Sigmoid colon (tissue), 7 donors: ENCODE measurements around the gene FGF8. TPM values are rescaled to one million over a fixed set of nuclear protein-coding genes. Genes with fewer than 3 reads are reported as not detected.

Source experiments
- DNase-seq: peaks from one replicate; pipeline ENCODE4 v3.0.0-alpha.2; 2019
- H3K27ac ChIP-seq, 4 donors: fragments of 200-600 bp; sonication (generic); one replicate each; pipeline ENCODE4 v1.5.1; 2016 to 2019; ENCODE audit warnings: mild to moderate bottlenecking in 1 of 4
- H3K27me3 ChIP-seq, 3 donors: fragments of 200-600 bp; sonication (generic); one replicate each; pipeline ENCODE4 v1.5.1; 2019; ENCODE audit warnings: mild to moderate bottlenecking in 1 of 3
- H3K36me3 ChIP-seq, 4 donors: fragments of 200-600 bp; sonication (generic); one replicate each; pipeline ENCODE4 v1.5.1; 2016 to 2019
- H3K4me1 ChIP-seq, 4 donors: fragments of 200-600 bp; sonication (generic); one replicate each; pipeline ENCODE4 v1.5.1; 2017 to 2019
- H3K4me3 ChIP-seq, 4 donors: fragments of 200-600 bp; sonication (generic); one replicate each; pipeline ENCODE4 v1.5.1; 2017 to 2019; ENCODE audit warnings: mild to moderate bottlenecking in 2 of 4, moderate library complexity in 1 of 4
- H3K9me3 ChIP-seq, 4 donors: fragments of 200-600 bp in 3 of 4; sonication (generic) in 3 of 4; one replicate each; pipeline versions ENCODE4 v1.5.1 to v1.6.1; 2013 to 2019
- EP300 ChIP-seq, 4 donors: sonication (generic); formaldehyde crosslinking; IDR thresholded peaks; one replicate each; pipeline ENCODE4 v1.6.1; 2017; ENCODE audit warnings: antibody characterized with exemption in 4 of 4
- POLR2A ChIP-seq, 2 donors: fragments of 450-650 bp; IDR thresholded peaks; one replicate each; pipeline ENCODE4 v1.6.1; 2016; ENCODE audit warnings: antibody characterized with exemption in 2 of 2, mild to moderate bottlenecking in 2 of 2, moderate library complexity in 2 of 2
- POLR2AphosphoS5 ChIP-seq, 4 donors: sonication (generic); formaldehyde crosslinking; IDR thresholded peaks; one replicate each; pipeline ENCODE4 v1.6.1; 2017; ENCODE audit warnings: antibody characterized with exemption in 4 of 4
- WGBS, 2 donors: extraction: QIAGEN DNeasy Blood & Tissue Kit; methylation state at CpG; one replicate each; pipeline ENCODE4 v1.1.7; 2013; 5-methylcytosine and 5-hydroxymethylcytosine counted together
- intact Hi-C: fragments of 100-400 bp; cut with DNase I; formaldehyde crosslinking; loops from one replicate; pipeline ENCODE4 v1.15.1; 2023
- polyA plus RNA-seq, 3 donors: library from polyadenylated mRNA; stranded (reverse); fragments of 200-250 nt; gene quantifications; one replicate each; pipeline ENCODE4 v1.2.3, GENCODE V29; 2013
- total RNA-seq, 4 donors: library from RNA; depleted of rRNA; stranded (reverse); fragments of >200 nt; gene quantifications; one replicate each; pipeline ENCODE4 v1.1.0, GENCODE V29; 2016
- TF ChIP-seq, protein P1 (sequence below), 4 experiments: fragments of 450-650 bp in 3 of 4; fragments of 200-600 bp in 1 of 4; IDR thresholded peaks; one replicate each; pipeline ENCODE4 v1.5.1; 2016 to 2019; ENCODE audit warnings: antibody characterized with exemption in 4 of 4, mild to moderate bottlenecking in 3 of 4, moderate library complexity in 2 of 4
- donor health status: healthy with polysubstance abuse.
- donor health status: Bipolar disorder and iron deficiency.
- donor health status: healthy.

FGF8 gene
- total and polyA plus RNA-seq, 7 donors: 0.10 TPM; not detected in 6

DNA sequence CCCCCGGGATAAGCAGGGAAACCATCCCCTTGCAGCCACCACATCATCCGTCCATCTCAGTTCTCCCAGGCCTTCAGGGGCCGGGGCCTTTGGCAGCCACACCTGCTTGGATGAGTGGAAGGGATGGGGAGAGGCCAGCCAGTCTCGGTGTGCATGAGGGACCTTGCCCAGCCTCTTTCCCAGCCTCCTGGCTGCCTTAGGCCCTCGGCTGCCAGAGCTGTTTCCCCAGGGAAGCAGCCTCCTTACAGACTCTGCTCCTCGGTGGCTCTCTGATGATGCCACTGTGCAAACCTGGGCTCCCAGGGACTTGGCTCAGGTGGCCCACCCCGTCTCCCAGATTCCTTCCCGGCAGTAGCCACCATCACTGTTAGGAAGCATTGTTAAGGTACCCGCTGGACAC lies 14.7 kb downstream of the FGF8 start:
- 82 to 87% methylated on average over 9 of the region's 9 CpGs for WGBS, 2 donors
- Histone ChIP-seq H3K27ac (no peak overlapping the region), H3K4me1 (no peaks in the 10 kb centered on the region), H3K36me3 (no peaks in the 10 kb centered on the region), H3K9me3 (no peaks in the 10 kb centered on the region), H3K4me3 (no peak overlapping the region), H3K27me3 (peaks cover 0 to 8% (median 0%) of the 10 kb centered on the region in 3 donors)
- no peak for DNase-seq
- TF ChIP-seq, protein P1, sequence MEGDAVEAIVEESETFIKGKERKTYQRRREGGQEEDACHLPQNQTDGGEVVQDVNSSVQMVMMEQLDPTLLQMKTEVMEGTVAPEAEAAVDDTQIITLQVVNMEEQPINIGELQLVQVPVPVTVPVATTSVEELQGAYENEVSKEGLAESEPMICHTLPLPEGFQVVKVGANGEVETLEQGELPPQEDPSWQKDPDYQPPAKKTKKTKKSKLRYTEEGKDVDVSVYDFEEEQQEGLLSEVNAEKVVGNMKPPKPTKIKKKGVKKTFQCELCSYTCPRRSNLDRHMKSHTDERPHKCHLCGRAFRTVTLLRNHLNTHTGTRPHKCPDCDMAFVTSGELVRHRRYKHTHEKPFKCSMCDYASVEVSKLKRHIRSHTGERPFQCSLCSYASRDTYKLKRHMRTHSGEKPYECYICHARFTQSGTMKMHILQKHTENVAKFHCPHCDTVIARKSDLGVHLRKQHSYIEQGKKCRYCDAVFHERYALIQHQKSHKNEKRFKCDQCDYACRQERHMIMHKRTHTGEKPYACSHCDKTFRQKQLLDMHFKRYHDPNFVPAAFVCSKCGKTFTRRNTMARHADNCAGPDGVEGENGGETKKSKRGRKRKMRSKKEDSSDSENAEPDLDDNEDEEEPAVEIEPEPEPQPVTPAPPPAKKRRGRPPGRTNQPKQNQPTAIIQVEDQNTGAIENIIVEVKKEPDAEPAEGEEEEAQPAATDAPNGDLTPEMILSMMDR (IDR thresholded peaks at IDR 0.05): no peak
- TF ChIP-seq POLR2A (IDR thresholded peaks at IDR 0.05) (no peak), POLR2AphosphoS5 (IDR thresholded peaks at IDR 0.05) (no peak), EP300 (IDR thresholded peaks at IDR 0.05) (no peak)
- intact Hi-C loops: no loop called here

DNA sequence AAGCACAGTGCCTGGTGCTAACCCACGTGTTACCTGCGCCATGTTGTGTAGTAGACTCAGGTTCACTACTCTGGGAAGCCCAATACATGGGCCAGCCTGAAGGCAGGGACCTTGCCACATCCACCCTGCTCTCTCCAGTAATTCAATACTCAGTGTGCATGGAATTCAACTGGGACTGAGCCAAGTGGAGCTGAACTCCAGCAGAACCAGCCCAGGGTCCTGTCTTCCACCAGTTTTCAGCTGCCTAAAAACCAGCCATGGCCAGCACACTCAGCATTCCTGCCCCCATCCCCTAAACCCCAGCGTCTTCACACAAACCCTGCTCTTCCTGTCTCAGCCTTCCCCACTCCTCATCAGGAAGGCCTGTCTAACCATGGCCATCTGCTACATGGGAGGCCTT lies 15.4 kb downstream of the FGF8 start:
- WGBS, 2 donors: 81 to 89% methylated on average over 3 of the region's 3 CpGs
- Histone ChIP-seq H3K4me3 (no peak overlapping the region), H3K9me3 (no peaks in the 10 kb centered on the region), H3K36me3 (no peaks in the 10 kb centered on the region), H3K27ac (no peak overlapping the region), H3K27me3 (peaks cover 0 to 8% (median 0%) of the 10 kb centered on the region in 3 donors), H3K4me1 (no peaks in the 10 kb centered on the region)
- intact Hi-C loops: no loop called here
- peak; percentile 33 for DNase-seq
- TF ChIP-seq EP300 (IDR thresholded peaks at IDR 0.05) (no peak), POLR2A (IDR thresholded peaks at IDR 0.05) (no peak), POLR2AphosphoS5 (IDR thresholded peaks at IDR 0.05) (no peak)
- TF ChIP-seq, protein P1 (IDR thresholded peaks at IDR 0.05): no peak

DNA sequence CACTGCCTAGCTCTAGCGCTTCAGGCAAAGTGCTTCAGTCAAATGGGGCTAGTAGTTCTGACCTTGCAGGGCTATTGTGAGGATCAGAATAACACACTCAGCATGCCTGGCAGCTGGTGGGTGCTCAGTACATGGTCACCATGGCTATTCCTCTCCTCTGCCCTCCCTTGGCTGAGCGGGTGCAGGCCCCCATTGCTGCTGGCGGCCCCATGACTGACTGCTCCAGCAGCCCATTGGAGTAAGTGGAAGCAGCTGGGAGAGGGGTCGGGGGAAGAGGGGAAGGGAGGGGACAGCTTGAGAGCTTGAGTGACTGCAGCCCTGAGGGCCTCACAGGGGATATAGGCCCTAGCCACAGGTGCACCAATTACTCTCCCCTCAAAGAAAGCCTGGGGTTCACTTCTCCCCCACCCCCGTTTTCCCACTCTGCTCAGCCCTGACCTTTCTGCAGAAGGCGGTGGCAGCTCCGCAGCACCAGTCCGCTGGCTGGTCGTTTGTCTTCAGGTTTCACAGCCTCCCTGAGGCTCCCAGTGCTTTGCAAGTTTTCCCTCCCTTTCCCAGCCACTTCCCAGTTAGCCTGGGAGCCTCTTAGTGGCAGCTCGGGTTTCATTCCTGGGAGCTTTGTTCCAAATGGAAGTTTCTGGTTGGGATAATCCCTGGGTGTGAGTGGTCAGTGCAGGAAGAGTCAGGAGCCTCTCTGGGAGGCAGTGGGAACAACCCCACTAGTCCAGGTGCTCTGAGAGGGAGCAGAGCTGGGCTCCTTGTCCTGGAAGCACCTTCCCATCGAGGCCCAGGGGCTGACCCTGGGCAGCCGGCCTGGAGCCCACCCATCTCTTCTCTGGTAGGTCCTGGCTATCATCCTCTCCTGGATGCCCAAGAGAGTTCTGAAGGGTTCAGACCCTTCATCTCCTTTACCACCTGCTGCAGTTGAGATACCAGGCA lies 16.3 kb downstream of the FGF8 start:
- WGBS, 2 donors: 77 to 81% methylated on average over 12 of the region's 12 CpGs
- intact Hi-C loops: no loop called here
- Histone ChIP-seq H3K4me1 (no peaks in the 10 kb centered on the region), H3K4me3 (no peak overlapping the region), H3K36me3 (no peaks in the 10 kb centered on the region), H3K27ac (no peak overlapping the region), H3K9me3 (no peaks in the 10 kb centered on the region), H3K27me3 (peaks cover 0 to 8% (median 0%) of the 10 kb centered on the region in 3 donors)
- no peak for TF ChIP-seq EP300 (IDR thresholded peaks at IDR 0.05)
- TF ChIP-seq POLR2A (IDR thresholded peaks at IDR 0.05): no peak
- TF ChIP-seq POLR2AphosphoS5 (IDR thresholded peaks at IDR 0.05): no peak
- TF ChIP-seq, protein P1 (IDR thresholded peaks at IDR 0.05): no peak
- peak; percentile 35 for DNase-seq

DNA sequence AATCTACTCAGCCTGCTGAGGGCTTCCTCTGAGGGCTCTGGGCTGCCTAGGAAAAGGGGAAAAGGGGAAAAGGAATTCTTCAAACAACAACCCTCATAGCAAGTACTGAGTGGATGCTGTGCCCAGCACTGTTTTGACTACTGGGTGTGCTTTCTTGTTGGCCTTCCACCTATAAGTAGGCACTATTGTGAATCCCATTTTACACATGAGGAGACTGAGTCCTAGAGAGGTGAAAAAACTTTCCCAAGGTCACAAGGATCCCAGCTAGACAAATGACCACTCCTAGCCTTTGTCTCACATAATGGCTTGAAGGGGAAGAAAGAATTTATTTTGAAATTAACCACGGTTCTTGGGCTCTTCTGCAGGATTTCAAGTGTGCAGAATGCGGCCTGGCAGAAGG lies 17.1 kb downstream of the FGF8 start:
- Histone ChIP-seq H3K4me3 (no peak overlapping the region), H3K4me1 (no peaks in the 10 kb centered on the region), H3K36me3 (no peaks in the 10 kb centered on the region), H3K27ac (no peak overlapping the region), H3K9me3 (no peaks in the 10 kb centered on the region), H3K27me3 (peaks cover 0 to 8% (median 0%) of the 10 kb centered on the region in 3 donors)
- intact Hi-C loops: no loop called here
- no peak for DNase-seq
- 81 to 89% methylated on average over 2 of the region's 2 CpGs for WGBS, 2 donors
- no peak for TF ChIP-seq POLR2A (IDR thresholded peaks at IDR 0.05)
- TF ChIP-seq, protein P1 (IDR thresholded peaks at IDR 0.05): no peak
- TF ChIP-seq EP300 (IDR thresholded peaks at IDR 0.05): no peak
- TF ChIP-seq POLR2AphosphoS5 (IDR thresholded peaks at IDR 0.05): no peak
